ENCODE results near the gene TRPV2.

GRCh38 chr17:16449121-16449570 is 33.8 kb downstream of the TRPV2 start:
- TF ChIP-seq CTCF (IDR thresholded peaks at IDR 0.05; ENCODE audit: low read depth, low read length, missing input control) (no peak), HNF4A (conservative IDR thresholded peaks at IDR 0.05) (no peak)
- TF ChIP-seq, protein P1, sequence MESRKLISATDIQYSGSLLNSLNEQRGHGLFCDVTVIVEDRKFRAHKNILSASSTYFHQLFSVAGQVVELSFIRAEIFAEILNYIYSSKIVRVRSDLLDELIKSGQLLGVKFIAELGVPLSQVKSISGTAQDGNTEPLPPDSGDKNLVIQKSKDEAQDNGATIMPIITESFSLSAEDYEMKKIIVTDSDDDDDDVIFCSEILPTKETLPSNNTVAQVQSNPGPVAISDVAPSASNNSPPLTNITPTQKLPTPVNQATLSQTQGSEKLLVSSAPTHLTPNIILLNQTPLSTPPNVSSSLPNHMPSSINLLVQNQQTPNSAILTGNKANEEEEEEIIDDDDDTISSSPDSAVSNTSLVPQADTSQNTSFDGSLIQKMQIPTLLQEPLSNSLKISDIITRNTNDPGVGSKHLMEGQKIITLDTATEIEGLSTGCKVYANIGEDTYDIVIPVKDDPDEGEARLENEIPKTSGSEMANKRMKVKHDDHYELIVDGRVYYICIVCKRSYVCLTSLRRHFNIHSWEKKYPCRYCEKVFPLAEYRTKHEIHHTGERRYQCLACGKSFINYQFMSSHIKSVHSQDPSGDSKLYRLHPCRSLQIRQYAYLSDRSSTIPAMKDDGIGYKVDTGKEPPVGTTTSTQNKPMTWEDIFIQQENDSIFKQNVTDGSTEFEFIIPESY (IDR thresholded peaks at IDR 0.05), result no peak
